ENCODE data around the gene DUOXA2.

DNA sequence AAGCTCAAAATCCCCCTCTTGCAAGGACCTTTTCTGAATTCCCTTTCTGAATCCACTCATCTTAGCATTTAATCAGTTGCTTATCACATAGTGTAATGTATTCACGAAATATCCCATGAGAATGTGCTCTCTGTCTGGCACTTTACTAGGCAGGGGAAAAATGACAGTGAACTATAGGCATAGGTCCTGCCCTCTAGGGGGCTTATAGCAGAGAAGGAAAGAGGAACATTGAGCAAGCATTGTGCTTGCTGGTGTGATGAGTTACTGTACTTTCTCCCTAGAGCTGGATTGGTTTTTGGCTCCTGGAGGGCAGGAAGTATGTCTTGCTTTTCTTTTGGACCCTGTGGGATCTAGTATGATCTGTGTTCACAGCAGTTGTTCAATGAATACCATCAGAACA lies 26.6 kb upstream of the DUOXA2 start:
- TF ChIP-seq CTCF (IDR thresholded peaks at IDR 0.05) (no peak), POLR2A (IDR thresholded peaks at IDR 0.05) (no peak)
